Hepatocyte (in vitro differentiated cells): Measurements from ENCODE around the gene DNAH5. TPM values are rescaled to one million over a fixed set of nuclear protein-coding genes. Genes with fewer than 3 reads are reported as not detected.

Experiments used
- DNase-seq: peaks from one replicate; pipeline ENCODE4 v3.0.0-alpha.2; 2016; ENCODE audit warnings: low spot score
- H2AFZ ChIP-seq: fragments of 200-600 bp; sonication (generic); 2 replicates; pipeline ENCODE4 v1.6.0; 2016; ENCODE audit warnings: antibody characterized with exemption, mild to moderate bottlenecking
- H3K27ac ChIP-seq: fragments of 200-600 bp; sonication (generic); 2 replicates; pipeline ENCODE4 v1.5.1; 2016; ENCODE audit warnings: mild to moderate bottlenecking
- H3K27me3 ChIP-seq: fragments of 200-600 bp; sonication (generic); 2 replicates; pipeline ENCODE4 v1.6.1; 2016
- H3K36me3 ChIP-seq: fragments of 200-600 bp; sonication (generic); replicated peaks from 2 replicates; pipeline ENCODE4 v1.5.1; 2016; ENCODE audit warnings: low read depth; ENCODE audit not compliant: insufficient read depth
- H3K4me1 ChIP-seq: fragments of 200-600 bp; sonication (generic); 2 replicates; pipeline ENCODE4 v1.5.1; 2016; ENCODE audit warnings: mild to moderate bottlenecking, moderate library complexity; ENCODE audit not compliant: insufficient read depth
- H3K4me2 ChIP-seq: fragments of 200-600 bp; sonication (generic); 2 replicates; pipeline ENCODE4 v1.6.0; 2016
- H3K4me3 ChIP-seq: fragments of 200-600 bp; sonication (generic); 2 replicates; pipeline ENCODE4 v1.5.1; 2016; ENCODE audit warnings: mild to moderate bottlenecking
- H3K79me2 ChIP-seq: fragments of 200-600 bp; sonication (generic); 2 replicates; pipeline ENCODE4 v1.6.0; 2017; ENCODE audit warnings: mild to moderate bottlenecking
- H3K9me2 ChIP-seq: fragments of 200-600 bp; sonication (generic); replicated peaks from 2 replicates; pipeline ENCODE4 v1.6.0; 2017; ENCODE audit warnings: mild to moderate bottlenecking; ENCODE audit not compliant: insufficient read depth
- H3K9me3 ChIP-seq: fragments of 200-600 bp; sonication (generic); 2 replicates; pipeline ENCODE4 v1.5.1; 2016; ENCODE audit warnings: low read depth, mild to moderate bottlenecking
- H4K20me1 ChIP-seq: fragments of 200-600 bp; sonication (generic); 2 replicates; pipeline ENCODE4 v1.6.0; 2016; ENCODE audit warnings: mild to moderate bottlenecking; ENCODE audit not compliant: insufficient read depth, poor library complexity, severe bottlenecking
- EZH2 ChIP-seq: fragments of 200-600 bp; sonication (generic); IDR thresholded peaks from 2 replicates; pipeline ENCODE4 v1.6.1; 2016; ENCODE audit warnings: antibody characterized with exemption, mild to moderate bottlenecking, borderline replicate concordance
- EZH2phosphoT487 ChIP-seq: fragments of 200-600 bp; sonication (generic); IDR thresholded peaks from one replicate; pipeline ENCODE4 v1.6.1; 2018; ENCODE audit warnings: antibody characterized with exemption, mild to moderate bottlenecking, low read depth, moderate library complexity; ENCODE audit not compliant: unreplicated experiment, severe bottlenecking
- whole genome bisulfite sequencing: methylation state at CpG from one replicate; pipeline ENCODE4 v1.1.6; 2016; ENCODE audit warnings: low lambda C conversion rate; ENCODE audit errors: missing lambda C conversion rate; 5-methylcytosine and 5-hydroxymethylcytosine counted together
- polyA plus RNA-seq: library from polyadenylated mRNA; unstranded; fragments of >200 nt; fragmentation: Nextera tagmentation; extraction: Ambion mirVana; gene quantifications from 2 replicates; pipeline ENCODE4 v1.2.1, GENCODE V29; 2016
- total RNA-seq: library from RNA; depleted of rRNA; stranded (reverse); fragments of >200 nt; gene quantifications from 2 replicates; pipeline ENCODE4 v1.2.3, GENCODE V29; 2014
- TF ChIP-seq, protein P1 (sequence below): fragments of 200-600 bp; sonication (generic); IDR thresholded peaks from 2 replicates; pipeline ENCODE4 v1.5.1; 2016; ENCODE audit warnings: antibody characterized with exemption, mild to moderate bottlenecking; ENCODE audit not compliant: poor library complexity

The DNAH5 gene
- total and polyA plus RNA-seq, 2 experiments from 2014 or later: 0.17 to 0.40 TPM

DNA sequence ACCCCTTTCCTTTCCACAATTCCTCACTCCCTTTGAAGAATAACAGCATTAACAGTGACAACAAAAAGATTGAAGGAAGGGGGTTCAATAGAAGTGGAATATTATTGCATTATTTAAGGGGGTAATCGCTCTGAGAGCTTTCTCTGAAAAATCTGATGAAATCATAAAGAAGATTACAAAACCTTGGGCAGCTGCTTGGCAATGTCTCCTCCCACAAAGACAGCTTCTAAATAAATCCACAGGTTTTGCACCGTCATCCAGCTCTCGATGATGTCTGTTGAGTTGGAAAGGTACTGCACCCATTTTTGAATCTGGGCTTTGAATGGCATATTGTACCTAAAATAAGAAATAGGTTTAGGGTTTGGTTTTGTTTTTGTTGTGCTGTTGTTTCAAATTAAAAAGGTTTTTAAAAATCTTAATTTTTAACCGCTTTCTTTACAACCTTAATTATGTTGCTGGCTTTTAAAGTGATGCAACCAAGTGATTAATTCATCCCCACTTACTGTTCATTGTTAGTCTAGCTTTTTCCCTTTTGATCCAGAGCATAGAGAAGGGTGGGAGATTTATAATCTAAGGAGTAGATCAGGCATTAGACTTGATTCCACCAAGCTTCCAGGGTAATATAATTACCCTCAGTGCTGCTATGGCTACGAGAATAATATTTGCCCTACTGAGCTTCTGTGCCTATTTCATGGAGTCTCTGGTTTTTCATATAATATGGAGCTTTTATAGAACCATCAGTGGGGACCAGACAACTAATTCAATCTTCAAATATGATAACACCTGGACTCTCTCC, 85.0 kb downstream of the DNAH5 start:
- Histone ChIP-seq H3K4me2 (no peak overlapping the region), H3K27me3 (no peaks in the 10 kb centered on the region)
- WGBS: 63% methylated on average over 5 of the region's 5 CpGs

DNA sequence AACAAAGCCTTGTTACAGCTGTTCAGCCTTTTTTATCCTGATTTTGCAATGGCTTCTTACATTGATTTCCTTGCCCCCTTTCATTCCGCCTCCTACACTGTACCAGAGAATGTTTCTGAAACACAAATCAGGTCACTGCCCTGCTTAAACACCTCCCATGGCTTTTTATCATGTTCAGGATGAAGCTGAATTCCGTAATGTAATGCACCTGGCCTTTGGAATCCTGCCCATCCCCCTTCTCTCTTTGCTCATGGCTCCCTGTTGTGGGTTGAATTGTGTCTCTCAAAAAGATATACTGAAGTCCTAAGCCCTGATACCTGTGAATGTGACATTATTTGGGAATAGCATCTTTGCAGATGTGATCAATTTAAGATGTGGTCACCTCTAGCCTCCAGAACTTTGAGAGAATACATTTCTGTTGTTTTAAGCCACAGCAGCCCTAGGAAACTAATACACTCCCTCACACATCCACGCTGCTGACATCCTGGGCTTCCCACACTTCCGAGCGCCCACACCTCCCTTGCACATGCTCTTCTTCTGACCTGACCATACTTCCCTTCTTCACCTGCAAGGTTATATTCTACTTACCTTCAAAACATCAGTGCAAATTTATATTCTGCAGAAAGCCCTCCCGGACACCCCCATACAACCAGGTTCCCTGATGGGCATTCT, 101.2 kb downstream of the DNAH5 start:
- no peaks in the 10 kb centered on the region for H4K20me1 ChIP-seq
- no peak for TF ChIP-seq EZH2phosphoT487
- TF ChIP-seq, protein P1, sequence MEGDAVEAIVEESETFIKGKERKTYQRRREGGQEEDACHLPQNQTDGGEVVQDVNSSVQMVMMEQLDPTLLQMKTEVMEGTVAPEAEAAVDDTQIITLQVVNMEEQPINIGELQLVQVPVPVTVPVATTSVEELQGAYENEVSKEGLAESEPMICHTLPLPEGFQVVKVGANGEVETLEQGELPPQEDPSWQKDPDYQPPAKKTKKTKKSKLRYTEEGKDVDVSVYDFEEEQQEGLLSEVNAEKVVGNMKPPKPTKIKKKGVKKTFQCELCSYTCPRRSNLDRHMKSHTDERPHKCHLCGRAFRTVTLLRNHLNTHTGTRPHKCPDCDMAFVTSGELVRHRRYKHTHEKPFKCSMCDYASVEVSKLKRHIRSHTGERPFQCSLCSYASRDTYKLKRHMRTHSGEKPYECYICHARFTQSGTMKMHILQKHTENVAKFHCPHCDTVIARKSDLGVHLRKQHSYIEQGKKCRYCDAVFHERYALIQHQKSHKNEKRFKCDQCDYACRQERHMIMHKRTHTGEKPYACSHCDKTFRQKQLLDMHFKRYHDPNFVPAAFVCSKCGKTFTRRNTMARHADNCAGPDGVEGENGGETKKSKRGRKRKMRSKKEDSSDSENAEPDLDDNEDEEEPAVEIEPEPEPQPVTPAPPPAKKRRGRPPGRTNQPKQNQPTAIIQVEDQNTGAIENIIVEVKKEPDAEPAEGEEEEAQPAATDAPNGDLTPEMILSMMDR: no peak
- no peak for TF ChIP-seq EZH2
- H3K9me2 ChIP-seq: no peaks in the 10 kb centered on the region
- H3K36me3 ChIP-seq: no peaks in the 10 kb centered on the region
- H3K79me2 ChIP-seq: no peaks in the 10 kb centered on the region
- no peaks in the 10 kb centered on the region for H3K9me3 ChIP-seq
- no peak overlapping the region for H3K4me3 ChIP-seq
- H3K4me2 ChIP-seq: no peak overlapping the region
- H2AFZ ChIP-seq: no peak overlapping the region
- no peaks in the 10 kb centered on the region for H3K27me3 ChIP-seq
- DNase-seq: no peak
- no peak overlapping the region for H3K27ac ChIP-seq
- H3K4me1 ChIP-seq: no peaks in the 10 kb centered on the region
- 86% methylated on average over 6 of the region's 6 CpGs for WGBS

More for the DNA sequence above, 85.0 kb downstream of the DNAH5 start:
- H3K4me3 ChIP-seq: no peak overlapping the region
- H3K79me2 ChIP-seq: no peaks in the 10 kb centered on the region
- H3K9me3 ChIP-seq: no peaks in the 10 kb centered on the region
- TF ChIP-seq, protein P1: no peak
- TF ChIP-seq EZH2 (no peak), EZH2phosphoT487 (no peak)
- no peak overlapping the region for H2AFZ ChIP-seq
- DNase-seq: no peak
- no peaks in the 10 kb centered on the region for H4K20me1 ChIP-seq
- H3K4me1 ChIP-seq: no peaks in the 10 kb centered on the region
- no peaks in the 10 kb centered on the region for H3K36me3 ChIP-seq
- no peak overlapping the region for H3K27ac ChIP-seq
- no peaks in the 10 kb centered on the region for H3K9me2 ChIP-seq

DNA sequence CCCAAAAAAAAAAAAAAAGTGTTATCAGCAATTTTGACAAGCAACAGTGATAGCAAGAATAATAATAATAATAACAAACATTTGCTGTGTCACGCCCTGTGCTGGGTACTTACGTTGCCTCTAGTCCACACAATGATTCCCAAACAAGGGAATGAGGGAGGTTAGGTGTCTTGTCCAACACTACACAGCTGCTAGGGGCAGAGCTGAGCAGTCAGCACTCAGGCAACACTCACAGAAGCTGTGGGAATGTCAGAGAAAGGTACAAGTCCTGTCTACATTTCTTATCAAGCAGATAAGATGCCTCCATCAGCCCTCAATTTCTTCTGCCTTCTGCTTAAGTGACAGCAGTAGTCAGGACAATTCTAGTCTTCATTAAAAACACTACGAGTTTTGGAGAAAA, 111.0 kb downstream of the DNAH5 start:
- Histone ChIP-seq H3K4me3 (no peak overlapping the region), H4K20me1 (no peaks in the 10 kb centered on the region), H3K9me3 (no peaks in the 10 kb centered on the region), H3K27ac (no peak overlapping the region), H3K4me2 (no peak overlapping the region), H3K36me3 (no peaks in the 10 kb centered on the region), H3K9me2 (no peaks in the 10 kb centered on the region), H3K27me3 (no peaks in the 10 kb centered on the region), H3K4me1 (no peaks in the 10 kb centered on the region), H3K79me2 (no peaks in the 10 kb centered on the region), H2AFZ (no peak overlapping the region)
- 54% methylated on average over 3 of the region's 3 CpGs for WGBS
- TF ChIP-seq, protein P1: no peak
- TF ChIP-seq EZH2 (no peak), EZH2phosphoT487 (no peak)
- no peak for DNase-seq
